ENCODE data around the gene LSM4. TPM values are rescaled to one million over a fixed set of nuclear protein-coding genes. Genes with fewer than 3 reads are reported as not detected.

LSM4 gene
- total RNA-seq, 3 donors from 2014 or later: 83.0 to 122 (median 120) TPM

GRCh38 chr19:18340990-18341868 is 18.4 kb upstream of the LSM4 start:
- H3K36me3 ChIP-seq: no peaks in the 10 kb centered on the region
- H3K9me3 ChIP-seq: no peaks in the 10 kb centered on the region
- peak; percentile 41 to 57 for DNase-seq (ENCODE audit: low spot score in 2 of 2)
- no peaks in the 10 kb centered on the region for H3K27me3 ChIP-seq
- peak overlapping the region; percentile 90 to 94 for H3K27ac ChIP-seq
- TF ChIP-seq, protein P1, sequence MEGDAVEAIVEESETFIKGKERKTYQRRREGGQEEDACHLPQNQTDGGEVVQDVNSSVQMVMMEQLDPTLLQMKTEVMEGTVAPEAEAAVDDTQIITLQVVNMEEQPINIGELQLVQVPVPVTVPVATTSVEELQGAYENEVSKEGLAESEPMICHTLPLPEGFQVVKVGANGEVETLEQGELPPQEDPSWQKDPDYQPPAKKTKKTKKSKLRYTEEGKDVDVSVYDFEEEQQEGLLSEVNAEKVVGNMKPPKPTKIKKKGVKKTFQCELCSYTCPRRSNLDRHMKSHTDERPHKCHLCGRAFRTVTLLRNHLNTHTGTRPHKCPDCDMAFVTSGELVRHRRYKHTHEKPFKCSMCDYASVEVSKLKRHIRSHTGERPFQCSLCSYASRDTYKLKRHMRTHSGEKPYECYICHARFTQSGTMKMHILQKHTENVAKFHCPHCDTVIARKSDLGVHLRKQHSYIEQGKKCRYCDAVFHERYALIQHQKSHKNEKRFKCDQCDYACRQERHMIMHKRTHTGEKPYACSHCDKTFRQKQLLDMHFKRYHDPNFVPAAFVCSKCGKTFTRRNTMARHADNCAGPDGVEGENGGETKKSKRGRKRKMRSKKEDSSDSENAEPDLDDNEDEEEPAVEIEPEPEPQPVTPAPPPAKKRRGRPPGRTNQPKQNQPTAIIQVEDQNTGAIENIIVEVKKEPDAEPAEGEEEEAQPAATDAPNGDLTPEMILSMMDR (IDR thresholded peaks at IDR 0.05): no peak
- TF ChIP-seq POLR2A (IDR thresholded peaks at IDR 0.05) (no peak), POLR2AphosphoS5 (IDR thresholded peaks at IDR 0.05) (no peak)
- no peaks in the 10 kb centered on the region for H3K4me1 ChIP-seq
- H3K4me3 ChIP-seq: peak overlapping the region; percentile 77 to 93 (median 91)
- intact Hi-C loops (cut with DNase I; ENCODE audit: low total_unique reads): loop anchor here (1.0 kb wide), 1 partner anchor 41 kb away; no protein-coding TSS in a partner anchor

DNA sequence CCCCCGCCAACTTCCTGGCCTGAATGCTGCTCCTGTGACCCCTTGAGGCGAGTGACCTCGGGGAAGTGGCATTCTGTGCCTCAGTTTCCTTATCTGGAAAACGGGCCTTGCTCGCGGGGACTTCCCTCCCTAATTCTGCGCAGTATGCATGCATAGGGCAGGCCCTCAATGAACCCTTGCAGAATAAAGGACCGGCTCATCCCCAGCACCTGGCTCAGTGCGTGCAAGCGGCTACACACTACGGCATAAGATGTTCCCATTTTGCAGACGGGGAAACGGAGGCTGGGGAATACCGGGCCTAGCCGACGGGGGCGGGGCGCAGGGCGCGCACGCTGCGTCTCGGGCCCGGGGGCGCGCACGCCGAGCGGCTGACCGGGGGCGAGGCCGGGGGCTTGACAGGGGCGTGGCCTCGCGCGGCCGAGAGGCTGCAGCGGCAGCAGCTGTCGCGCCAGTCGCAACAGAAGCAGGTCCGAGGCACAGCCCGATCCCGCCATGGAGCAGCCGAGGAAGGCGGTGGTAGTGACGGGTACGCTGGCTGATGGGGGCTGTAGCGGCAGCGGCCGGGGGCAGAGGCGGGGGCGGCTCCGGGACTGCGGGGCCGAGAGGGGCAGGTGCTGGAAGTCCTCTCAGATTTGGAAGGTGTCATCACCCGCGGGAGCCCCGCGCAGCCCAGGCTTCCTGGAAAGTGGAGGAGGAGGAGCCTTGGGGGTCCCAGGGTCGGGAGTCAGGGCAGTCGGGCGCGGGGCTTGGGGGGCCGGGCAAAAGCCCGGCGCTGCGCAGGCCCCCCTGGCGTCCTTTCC is 17.5 kb upstream of the LSM4 start, which contains the start of gene PGPEP1:
Gene PGPEP1, plus strand, starts transcription at position 409 of the 800 bp plus-strand sequence. Its CDS starts 84 bp downstream, at position 493.
- Histone ChIP-seq H3K36me3 (no peaks in the 10 kb centered on the region), H3K27ac (peak within 1 kb of the TSS; percentile 90 to 94), H3K4me1 (no peaks in the 10 kb centered on the region), H3K4me3 (peak within 1 kb of the TSS; percentile 77 to 93 (median 91)), H3K9me3 (no peaks in the 10 kb centered on the region), H3K27me3 (no peaks in the 10 kb centered on the region)
- peak in 1 of 2 donors; percentile 69 for DNase-seq (ENCODE audit: low spot score in 2 of 2)
- intact Hi-C loops (cut with DNase I; ENCODE audit: low total_unique reads): no loop called here
- TF ChIP-seq POLR2AphosphoS5 (IDR thresholded peaks at IDR 0.05): peak in 1 of 3 donors; percentile 5
- TF ChIP-seq, protein P1 (IDR thresholded peaks at IDR 0.05): no peak

DNA sequence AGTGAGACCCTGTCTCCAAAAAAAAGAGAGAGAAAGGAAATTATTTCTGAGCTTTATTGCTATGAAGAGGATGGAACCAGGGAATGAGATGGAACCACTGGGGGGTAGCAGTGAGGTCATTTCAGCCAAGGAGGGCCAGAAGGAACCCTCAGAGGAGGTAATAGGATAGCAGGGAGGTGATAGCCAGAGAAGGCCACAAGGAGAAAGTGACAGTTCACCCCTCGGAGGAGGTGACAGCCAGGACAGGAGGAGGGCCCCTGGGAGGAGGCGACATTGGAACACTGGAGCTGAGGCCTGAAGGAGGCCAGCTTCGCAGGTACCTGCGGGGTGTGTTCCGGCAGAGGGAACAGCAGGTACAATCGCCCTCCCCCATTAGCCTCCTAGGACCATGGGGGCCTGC is 16.8 kb upstream of the LSM4 start:
- Histone ChIP-seq H3K9me3 (no peaks in the 10 kb centered on the region), H3K36me3 (no peaks in the 10 kb centered on the region), H3K4me3 (peak overlapping the region; percentile 77 to 93 (median 91)), H3K27ac (peak overlapping the region; percentile 49 to 90), H3K27me3 (no peaks in the 10 kb centered on the region), H3K4me1 (no peaks in the 10 kb centered on the region)
- no peak for DNase-seq (ENCODE audit: low spot score in 2 of 2)
- TF ChIP-seq, protein P1 (IDR thresholded peaks at IDR 0.05): no peak
- no peak for TF ChIP-seq POLR2AphosphoS5 (IDR thresholded peaks at IDR 0.05)
- no peak for TF ChIP-seq POLR2A (IDR thresholded peaks at IDR 0.05)
- intact Hi-C loops (cut with DNase I; ENCODE audit: low total_unique reads): no loop called here

GRCh38 chr19:18338541-18338940 is 15.7 kb upstream of the LSM4 start:
- H3K4me1 ChIP-seq: no peaks in the 10 kb centered on the region
- TF ChIP-seq, protein P1 (IDR thresholded peaks at IDR 0.05): no peak
- TF ChIP-seq POLR2AphosphoS5 (IDR thresholded peaks at IDR 0.05) (no peak), POLR2A (IDR thresholded peaks at IDR 0.05) (no peak)
- intact Hi-C loops (cut with DNase I; ENCODE audit: low total_unique reads): no loop called here
- H3K9me3 ChIP-seq: no peaks in the 10 kb centered on the region
- H3K36me3 ChIP-seq: no peaks in the 10 kb centered on the region
- H3K27ac ChIP-seq: no peak overlapping the region
- DNase-seq (ENCODE audit: low spot score in 2 of 2): no peak
- no peak overlapping the region for H3K4me3 ChIP-seq
- H3K27me3 ChIP-seq: no peaks in the 10 kb centered on the region
